GM21723 (cell line): ENCODE results near the gene KRTAP9-3.
"Not testable (repeated sequence)": the region's sequence is repeated elsewhere in the genome, so short reads cannot be mapped to it uniquely, and the experiment has no call there.

Experiments
- ATAC-seq: cut with Tn5 transposase; IDR thresholded peaks from one replicate; pipeline ENCODE4 v1.9.1; 2021; ENCODE audit warnings: mild to moderate bottlenecking, moderate library complexity; ENCODE audit not compliant: unreplicated experiment

KRTAP9-3 gene, protein sequence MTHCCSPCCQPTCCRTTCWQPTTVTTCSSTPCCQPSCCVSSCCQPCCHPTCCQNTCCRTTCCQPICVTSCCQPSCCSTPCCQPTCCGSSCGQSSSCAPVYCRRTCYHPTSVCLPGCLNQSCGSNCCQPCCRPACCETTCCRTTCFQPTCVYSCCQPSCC

DNA sequence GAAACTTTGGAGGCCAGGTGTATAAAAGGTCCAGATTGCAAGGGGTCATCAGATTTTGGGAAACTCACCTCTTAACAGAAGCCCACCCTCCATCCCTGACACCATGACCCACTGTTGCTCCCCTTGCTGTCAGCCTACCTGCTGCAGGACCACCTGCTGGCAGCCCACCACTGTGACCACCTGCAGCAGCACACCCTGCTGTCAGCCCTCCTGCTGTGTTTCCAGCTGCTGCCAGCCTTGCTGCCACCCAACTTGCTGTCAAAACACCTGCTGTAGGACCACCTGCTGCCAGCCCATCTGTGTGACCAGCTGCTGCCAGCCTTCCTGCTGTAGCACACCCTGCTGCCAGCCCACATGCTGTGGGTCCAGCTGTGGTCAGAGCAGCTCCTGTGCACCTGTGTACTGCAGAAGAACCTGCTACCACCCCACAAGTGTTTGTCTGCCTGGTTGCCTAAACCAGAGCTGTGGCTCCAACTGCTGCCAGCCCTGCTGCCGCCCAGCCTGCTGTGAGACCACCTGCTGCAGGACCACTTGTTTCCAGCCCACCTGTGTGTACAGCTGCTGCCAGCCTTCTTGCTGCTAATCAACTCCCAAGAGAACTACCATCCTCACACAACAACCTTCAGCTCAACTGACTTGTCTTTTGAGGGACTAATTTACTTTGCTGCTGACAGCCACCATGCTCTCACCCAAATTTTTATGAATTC, at the start of gene KRTAP9-3:
TSS of gene KRTAP9-3 (plus strand) at position 51 of the 707 bp plus-strand sequence. CDS start at position 104, 53 bp downstream.
- not testable (repeated sequence) for ATAC-seq

DNA sequence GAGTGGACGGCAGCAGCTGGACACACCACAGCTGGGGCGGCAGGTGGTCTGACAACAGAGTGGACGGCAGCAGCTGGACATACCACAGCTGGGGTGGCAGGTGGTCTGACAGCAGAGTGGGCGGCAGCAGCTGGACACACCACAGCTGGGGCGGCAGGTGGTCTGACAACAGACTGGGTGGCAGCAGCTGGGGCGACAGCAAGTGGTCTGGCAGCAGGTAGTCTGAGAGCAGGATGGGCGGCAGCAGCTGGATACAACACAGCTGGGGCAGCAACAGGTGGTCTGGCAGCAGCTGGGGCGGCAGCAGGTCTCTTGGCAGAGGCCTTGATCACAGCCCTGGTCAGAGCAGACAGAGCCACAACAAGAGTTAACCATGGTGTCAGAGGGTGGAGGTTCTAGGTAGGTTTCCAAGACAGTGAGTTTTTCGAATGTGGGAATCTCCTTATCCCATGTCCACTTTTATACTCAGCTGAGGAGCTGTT, 47.7 kb upstream of the KRTAP9-3 start, which contains the start of gene KRTAP4-1:
TSS of gene KRTAP4-1 (minus strand) at position 432 of the 482 bp plus-strand sequence. CDS start at position 375, 57 bp downstream.
- ATAC-seq = no peak

DNA sequence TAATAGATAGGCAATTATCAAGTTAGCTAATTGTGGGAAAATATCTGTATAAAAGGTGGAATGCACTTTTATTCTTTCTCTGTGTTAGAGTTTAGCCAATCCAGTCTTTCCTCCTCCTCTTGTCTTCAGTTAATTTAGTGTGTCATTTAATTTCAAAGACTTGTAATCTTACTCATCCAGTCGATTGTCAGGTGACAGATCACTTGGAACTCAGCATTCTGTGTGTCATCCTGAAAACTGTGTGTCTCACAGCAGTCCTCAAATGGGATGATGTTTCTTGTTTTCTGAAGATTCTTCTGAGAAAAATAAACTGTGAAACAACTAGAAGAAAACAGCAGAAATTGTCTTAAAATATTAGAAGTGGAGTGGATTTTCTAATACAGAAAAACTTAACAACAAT, 47.2 kb upstream of the KRTAP9-3 start:
- ATAC-seq = no peak

DNA sequence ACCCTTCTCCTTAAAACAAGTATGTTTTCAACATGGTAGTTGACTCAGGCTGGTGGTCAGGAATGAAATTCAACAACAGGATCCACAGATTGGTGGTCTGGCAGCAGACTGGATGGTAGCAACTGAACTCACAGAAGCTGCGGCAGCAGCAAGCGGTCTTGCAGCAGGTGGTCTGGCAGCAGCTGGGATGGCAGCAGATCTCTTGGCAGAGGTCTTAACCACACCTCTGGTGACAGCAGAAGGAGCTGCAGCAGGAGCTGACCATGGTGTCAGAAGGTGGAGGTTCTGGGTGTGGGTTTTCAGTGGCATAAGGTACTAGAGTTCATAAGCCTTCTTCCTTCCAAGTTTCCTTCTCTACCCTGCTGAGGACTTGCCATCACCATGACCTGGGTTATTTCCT, 45.4 kb upstream of the KRTAP9-3 start:
- no peak for ATAC-seq

DNA sequence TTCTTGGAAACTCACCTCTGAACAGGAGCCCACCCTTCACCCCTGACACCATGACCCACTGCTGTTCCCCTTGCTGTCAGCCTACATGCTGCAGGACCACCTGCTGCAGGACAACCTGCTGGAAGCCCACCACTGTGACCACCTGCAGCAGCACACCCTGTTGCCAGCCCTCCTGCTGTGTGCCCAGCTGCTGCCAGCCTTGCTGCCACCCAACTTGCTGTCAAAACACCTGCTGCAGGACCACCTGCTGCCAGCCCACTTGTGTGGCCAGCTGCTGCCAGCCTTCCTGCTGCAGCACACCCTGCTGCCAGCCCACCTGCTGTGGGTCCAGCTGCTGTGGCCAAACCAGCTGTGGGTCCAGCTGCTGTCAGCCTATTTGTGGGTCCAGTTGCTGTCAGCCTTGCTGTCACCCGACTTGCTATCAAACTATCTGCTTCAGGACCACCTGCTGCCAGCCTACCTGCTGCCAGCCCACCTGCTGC, 42.4 kb upstream of the KRTAP9-3 start, which contains the start of gene KRTAP9-1:
TSS of gene KRTAP9-1 (plus strand) at position 51 of the 482 bp plus-strand sequence. CDS start at position 51, 0 bp downstream.
- ATAC-seq = not testable (repeated sequence)

DNA sequence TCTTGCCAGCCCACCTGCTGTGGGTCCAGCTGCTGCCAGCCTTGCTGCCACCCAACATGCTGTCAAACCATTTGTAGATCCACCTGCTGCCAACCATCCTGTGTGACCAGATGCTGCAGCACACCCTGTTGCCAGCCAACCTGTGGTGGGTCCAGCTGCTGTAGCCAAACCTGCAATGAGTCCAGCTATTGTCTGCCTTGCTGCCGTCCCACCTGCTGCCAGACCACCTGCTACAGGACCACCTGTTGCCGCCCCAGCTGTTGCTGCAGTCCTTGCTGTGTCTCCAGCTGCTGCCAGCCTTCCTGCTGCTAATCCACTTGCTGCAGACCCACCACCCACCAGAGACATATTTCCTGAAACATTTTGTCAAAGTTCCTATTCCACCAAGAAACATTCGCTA, 41.9 kb upstream of the KRTAP9-3 start:
- no peak for ATAC-seq

DNA sequence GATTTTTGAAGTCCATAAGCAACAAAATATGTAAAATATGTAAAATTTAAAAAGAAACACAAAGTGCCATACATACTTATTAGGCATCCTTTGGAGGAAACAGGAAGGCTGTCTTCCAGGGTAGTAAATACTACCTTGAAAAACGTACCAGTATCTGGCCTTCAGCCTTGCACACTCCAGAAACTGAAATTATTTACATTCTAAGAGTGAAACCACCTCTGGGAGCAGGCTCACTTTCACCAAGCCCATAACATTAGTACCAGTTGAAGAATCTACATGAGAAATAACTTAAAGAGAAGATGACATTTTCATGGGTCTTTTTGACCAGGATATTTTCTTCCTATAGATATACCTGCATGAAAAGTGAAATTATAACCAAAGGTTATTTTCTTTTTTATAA, 36.2 kb upstream of the KRTAP9-3 start:
- ATAC-seq = no peak

DNA sequence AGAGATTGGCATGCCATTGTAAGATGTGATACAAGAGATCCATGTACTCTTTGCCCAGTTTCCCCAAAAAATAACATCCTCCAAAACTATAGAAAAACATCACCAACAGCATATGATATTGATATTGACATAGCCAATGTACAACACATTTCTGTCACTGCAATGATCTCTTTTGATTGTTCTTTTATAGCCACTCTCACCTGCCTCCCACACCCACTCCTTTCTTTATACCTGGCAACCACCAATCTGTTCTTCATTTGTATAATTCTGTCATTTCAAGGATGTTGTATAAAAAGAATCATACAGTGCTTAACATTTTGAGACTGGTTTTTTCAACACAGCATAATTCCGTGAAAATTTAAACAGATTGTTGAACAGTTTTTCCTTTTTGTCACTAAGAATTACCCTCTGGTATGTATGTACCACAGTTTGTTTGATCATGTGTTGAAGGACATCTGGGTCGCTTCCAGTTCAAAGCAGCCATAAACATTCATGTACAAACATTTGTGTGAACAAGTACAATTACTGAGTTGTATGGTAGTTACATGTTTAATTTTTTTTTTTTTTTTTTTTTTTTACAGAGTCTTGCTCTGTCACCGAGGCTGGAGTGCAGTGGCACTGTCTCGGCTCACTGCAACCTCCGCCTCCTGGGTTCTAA, 32.7 kb upstream of the KRTAP9-3 start:
- no peak for ATAC-seq

DNA sequence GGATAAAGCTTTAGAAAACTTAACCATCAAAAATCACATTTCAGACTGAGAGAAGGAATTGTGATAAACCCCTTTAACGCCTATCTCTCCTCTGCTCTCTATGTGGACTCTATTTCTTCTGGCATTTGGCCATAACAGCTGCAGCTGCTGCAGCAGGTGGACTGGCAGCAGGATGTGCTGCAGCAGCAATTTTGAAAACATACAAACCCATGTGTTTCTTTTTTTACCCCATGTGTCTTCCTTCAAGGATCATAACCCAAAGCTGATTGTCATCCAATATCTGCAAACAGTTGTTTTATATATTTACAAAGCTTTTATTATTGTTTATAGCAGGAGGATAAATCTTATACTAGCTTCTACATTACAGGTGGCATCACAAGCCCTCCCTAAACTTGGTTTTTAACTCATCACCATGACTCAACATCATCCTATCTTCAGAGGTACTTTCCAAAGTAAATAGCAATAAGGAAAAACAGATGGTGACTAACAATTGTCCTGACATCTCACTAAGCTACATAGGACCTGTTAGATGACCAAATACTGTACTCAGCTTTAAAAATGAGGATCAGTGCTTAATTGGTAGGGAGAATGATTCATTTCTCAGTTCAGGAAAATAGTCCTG, 20.3 kb upstream of the KRTAP9-3 start:
- no peak for ATAC-seq

DNA sequence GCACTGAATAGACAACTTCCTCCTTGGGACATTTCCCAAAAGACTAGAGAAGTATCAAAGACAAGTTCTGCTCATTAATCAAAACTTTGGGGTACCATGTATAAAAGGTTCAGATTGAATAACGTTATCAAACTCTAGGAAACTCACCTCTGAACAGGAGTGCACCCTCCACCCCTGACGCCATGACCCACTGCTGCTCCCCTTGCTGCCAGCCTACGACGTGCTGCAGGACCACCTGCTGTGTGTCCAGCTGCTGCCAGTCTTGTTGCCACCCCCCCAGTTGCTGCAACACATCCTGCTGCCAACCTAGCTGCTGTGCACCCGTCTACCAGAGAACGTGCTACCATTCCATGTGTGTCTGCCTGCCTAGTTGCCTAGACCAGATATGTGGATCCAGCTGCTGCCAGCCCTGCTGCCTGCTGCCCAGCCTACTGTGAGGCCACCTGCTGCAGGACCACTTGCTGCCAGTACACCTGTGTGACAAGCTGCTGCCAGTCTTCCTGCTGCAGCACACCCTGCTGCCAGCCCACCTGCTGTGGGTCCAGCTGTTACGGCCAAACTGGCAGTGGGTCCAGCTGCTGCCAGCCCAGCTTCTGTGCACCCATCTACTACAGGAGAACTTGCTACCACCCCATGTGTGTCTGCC, 19.6 kb upstream of the KRTAP9-3 start:
- ATAC-seq = no peak

DNA sequence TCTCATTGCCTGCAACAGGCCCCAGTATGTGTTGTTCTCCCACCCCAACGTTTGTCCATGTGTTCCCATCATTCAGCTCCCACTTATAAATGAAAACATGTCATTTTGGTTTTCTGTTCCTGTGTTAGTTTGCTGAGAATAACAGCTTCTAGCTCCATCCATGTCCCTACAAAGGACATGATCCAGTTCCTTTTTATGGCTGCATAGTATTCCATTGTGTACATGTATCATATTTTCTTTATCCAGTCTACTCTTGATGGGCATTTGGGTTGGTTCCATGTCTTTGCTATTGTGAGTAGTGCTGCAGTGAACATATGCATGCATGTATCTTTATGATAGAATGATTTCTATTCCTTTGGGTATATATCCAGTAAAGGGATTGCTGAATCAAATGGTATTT, 16.6 kb upstream of the KRTAP9-3 start:
- ATAC-seq = no peak

DNA sequence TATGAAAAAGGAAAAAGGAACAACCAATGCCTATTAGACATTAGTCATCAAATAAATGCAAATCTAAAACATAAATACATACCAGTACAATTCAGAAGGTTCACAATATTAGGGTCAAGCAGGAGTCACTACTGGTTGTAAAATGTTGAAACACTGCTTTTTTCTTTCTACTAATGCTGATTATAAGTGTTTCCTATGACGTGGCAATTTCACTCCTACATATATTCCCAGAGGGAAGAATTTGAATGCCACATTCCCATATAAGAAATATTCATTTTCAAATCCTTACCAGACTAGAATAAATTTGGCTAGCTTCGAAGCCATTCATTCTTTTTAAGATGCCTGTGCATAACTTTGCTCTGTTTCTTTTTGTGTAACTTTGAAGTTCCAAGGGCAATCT, 8.4 kb upstream of the KRTAP9-3 start:
- ATAC-seq = no peak

DNA sequence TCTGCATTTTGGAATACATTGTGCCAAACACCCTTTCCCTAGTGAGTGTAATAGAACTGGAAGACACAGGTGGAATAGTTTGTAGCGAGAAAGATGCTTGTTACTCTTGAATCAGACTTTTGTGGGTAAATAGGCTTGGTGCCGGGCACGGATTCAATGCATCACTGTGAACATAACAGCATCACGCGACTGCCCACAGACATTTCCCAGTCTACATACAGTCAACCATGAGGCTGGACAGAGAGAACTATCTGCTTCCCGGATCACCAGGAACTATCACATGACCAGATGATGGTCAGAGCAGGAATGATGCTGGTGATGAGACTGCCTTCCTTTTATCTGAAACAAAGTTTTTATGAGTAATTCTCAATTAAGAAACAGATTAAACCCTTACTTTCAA, 6.2 kb upstream of the KRTAP9-3 start:
- no peak for ATAC-seq

DNA sequence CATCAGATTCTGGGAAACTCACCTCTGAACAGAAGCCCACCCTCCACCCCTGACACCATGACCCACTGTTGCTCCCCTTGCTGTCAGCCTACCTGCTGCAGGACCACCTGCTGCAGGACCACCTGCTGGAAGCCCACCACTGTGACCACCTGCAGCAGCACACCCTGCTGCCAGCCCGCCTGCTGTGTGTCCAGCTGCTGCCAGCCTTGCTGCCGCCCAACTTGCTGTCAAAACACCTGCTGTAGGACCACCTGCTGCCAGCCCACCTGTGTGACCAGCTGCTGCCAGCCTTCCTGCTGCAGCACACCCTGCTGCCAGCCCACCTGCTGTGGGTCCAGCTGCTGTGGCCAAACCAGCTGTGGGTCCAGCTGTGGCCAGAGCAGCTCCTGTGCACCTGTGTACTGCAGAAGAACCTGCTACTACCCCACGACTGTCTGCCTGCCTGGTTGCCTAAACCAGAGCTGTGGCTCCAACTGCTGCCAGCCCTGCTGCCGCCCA, 5.6 kb upstream of the KRTAP9-3 start, which contains the start of gene KRTAP9-2:
TSS of gene KRTAP9-2 (plus strand) at position 51 of the 498 bp plus-strand sequence. CDS start at position 58, 7 bp downstream.
- not testable (repeated sequence) for ATAC-seq

DNA sequence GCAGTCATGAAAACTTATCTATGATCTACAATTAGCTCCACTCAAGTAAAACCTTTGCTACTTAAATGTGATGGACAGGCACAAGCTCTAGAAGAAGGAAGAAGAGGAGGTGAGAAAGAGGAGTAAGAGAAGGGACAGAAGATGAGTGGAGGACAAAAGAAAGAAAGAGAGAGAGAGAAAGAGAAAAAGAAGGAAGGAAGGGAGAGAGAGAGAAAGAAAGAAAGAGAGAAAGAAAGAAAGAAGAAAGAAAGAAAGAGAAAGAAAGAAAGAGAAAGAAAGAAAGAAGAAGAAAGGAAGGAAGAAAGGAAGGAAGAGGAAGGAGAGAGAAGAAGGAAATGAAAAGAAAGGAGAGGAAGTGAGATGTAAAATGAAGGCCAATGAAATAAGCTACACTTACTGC, 2.2 kb upstream of the KRTAP9-3 start:
- ATAC-seq = no peak

DNA sequence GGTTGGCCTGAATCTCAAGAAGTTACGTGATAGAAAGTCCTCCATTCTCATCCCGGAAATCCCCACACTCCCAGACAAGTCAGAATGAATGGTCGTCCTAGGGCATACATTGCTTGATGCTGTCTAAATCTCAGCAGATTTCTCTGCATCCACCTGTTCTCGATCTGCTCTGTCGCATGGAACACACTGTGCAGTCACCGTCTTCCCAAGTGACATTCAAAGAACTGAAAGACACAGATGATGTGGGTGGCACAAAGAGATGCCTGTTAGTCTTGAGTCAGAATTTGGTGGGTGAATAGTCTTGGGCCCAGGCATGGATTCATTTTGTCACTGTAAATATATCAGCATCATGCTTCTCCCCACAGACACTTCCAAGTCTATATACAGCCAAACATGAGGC, 518 bp upstream of the KRTAP9-3 start:
- ATAC-seq = no peak

DNA sequence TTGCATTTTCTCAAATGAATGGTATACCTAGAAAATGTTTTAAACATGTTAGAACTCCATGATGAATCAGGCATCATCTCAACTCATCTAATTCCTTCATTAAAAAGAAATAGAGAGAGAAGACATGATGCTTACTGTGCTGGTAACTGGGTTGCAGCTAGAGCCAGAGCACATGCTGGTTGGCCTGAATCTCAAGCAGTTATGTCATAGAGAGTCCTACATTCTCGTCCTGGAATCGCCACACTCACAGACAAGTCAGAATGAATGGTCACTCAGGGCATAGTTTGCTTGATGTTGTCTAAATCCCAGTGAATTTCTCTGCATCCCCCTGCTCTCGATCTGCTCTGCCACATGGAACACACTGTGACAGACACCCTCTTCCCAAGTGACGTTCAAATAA, 4.9 kb downstream of the KRTAP9-3 start:
- ATAC-seq = not testable (repeated sequence)

DNA sequence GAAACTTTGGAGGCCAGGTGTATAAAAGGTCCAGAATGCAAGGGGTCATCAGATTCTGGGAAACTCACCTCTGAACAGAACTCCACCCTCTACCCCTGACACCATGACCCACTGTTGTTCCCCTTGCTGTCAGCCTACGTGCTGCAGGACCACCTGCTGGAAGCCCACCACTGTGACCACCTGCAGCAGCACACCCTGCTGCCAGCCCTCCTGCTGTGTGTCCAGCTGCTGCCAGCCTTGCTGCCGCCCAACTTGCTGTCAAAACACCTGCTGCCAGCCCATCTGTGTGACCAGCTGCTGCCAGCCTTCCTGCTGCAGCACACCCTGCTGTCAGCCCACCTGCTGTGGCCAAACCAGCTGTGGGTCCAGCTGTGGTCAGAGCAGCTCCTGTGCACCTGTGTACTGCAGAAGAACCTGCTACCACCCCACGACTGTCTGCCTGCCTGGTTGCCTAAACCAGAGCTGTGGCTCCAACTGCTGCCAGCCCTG, 5.7 kb downstream of the KRTAP9-3 start, which contains the start of gene KRTAP9-8:
TSS of gene KRTAP9-8 (plus strand) at position 51 of the 489 bp plus-strand sequence. CDS start at position 104, 53 bp downstream.
- ATAC-seq = not testable (repeated sequence)

DNA sequence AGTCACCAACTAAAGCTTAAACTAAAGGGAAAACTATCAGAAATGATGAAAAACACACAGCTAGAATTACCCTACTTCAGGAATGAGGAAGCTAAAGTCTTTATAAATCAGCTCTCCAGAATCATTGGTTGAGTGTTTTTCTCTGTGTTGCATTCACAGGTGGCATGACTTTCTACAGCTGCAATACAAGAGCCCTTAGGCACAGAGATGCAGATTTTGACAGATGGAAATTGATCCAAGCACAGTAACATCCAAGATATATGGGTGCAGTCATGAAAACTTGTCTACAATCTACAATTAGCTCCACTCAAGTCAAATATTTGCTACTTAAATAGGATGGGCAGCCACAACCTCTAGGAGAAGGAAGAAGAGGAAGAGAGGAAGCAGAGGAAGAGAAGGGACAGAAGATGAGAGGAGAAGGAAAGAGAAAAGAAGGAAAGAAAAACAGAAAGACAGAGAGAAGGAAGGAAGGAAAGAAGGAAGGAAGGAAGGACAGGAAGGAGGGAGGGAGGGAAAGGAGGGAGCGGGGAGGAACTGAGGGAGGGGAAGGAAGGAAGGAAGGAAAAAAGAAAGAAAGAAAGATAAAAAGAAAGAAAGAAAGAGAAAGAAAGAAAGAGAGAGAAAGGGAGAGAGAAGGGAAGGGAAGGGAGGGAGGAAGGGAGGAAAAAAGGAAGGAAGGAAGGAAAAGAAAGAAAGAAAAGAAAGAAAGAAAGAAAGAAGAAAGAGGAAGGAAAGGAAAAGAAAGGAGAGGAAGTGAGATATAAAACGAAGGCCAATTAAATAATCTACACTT, 14.9 kb downstream of the KRTAP9-3 start:
- ATAC-seq = not testable (repeated sequence)
